Astrocyte (in vitro differentiated cells and primary cell): ENCODE measurements around the gene CFAP99. TPM values are rescaled to one million over a fixed set of nuclear protein-coding genes. Genes with fewer than 3 reads are reported as not detected.

Source experiments
- DNase-seq: peaks from one replicate; pipeline ENCODE4 v3.0.0-alpha.2; 2010; ENCODE audit warnings: low read depth
- FAIRE-seq: peaks from 2 replicates; lab custom pipeline; 2011; peaks lifted over from hg19 to GRCh38; lab: Jason Lieb, UNC
- H2AFZ ChIP-seq: 2 replicates; pipeline ENCODE4 v1.6.0; 2012; ENCODE audit warnings: low read depth, low read length, inconsistent platforms
- H3K27ac ChIP-seq: 2 replicates; pipeline ENCODE4 v1.5.1; 2011; ENCODE audit warnings: low read depth, low read length, inconsistent platforms
- H3K27me3 ChIP-seq: 2 replicates; pipeline ENCODE4 v1.6.0; 2011; ENCODE audit warnings: low read length, inconsistent platforms; ENCODE audit not compliant: insufficient read depth
- H3K36me3 ChIP-seq: 2 replicates; pipeline ENCODE4 v1.5.1; 2011; ENCODE audit warnings: low read length, inconsistent platforms; ENCODE audit not compliant: insufficient read depth
- H3K4me1 ChIP-seq: 2 replicates; pipeline ENCODE4 v1.5.1; 2011; ENCODE audit warnings: low read length, inconsistent platforms; ENCODE audit not compliant: insufficient read depth
- H3K4me2 ChIP-seq: 2 replicates; pipeline ENCODE4 v1.6.0; 2012; ENCODE audit warnings: low read length, inconsistent platforms
- H3K4me3 ChIP-seq: 2 replicates; pipeline ENCODE4 v1.5.1; 2011; ENCODE audit warnings: low read depth, mild to moderate bottlenecking, low read length, inconsistent platforms; ENCODE audit not compliant: insufficient read depth
- H3K79me2 ChIP-seq: 2 replicates; pipeline ENCODE4 v1.6.0; 2012; ENCODE audit warnings: mild to moderate bottlenecking, low read length, inconsistent platforms; ENCODE audit not compliant: insufficient read depth
- H3K9ac ChIP-seq: 2 replicates; pipeline ENCODE4 v1.6.0; 2012; ENCODE audit warnings: mild to moderate bottlenecking, low read length, inconsistent platforms
- H3K9me3 ChIP-seq: 2 replicates; pipeline ENCODE4 v1.5.1; 2012; ENCODE audit warnings: low read depth, mild to moderate bottlenecking, low read length, inconsistent platforms; ENCODE audit not compliant: insufficient read depth
- H4K20me1 ChIP-seq: 2 replicates; pipeline ENCODE4 v1.6.0; 2012; ENCODE audit warnings: low read length, inconsistent platforms; ENCODE audit not compliant: insufficient read depth
- H3K27ac Mint-ChIP-seq: one replicate; pipeline ENCODE4 v1.8.0; 2021; ENCODE audit warnings: mild to moderate bottlenecking, mixed read lengths; ENCODE audit not compliant: unreplicated experiment
- H3K27me3 Mint-ChIP-seq: one replicate; pipeline ENCODE4 v1.8.0; 2021; ENCODE audit warnings: low read depth, mixed read lengths; ENCODE audit not compliant: unreplicated experiment
- H3K36me3 Mint-ChIP-seq: one replicate; pipeline ENCODE4 v1.8.0; 2021; ENCODE audit warnings: low read depth, mixed read lengths; ENCODE audit not compliant: unreplicated experiment
- H3K4me1 Mint-ChIP-seq: one replicate; pipeline ENCODE4 v1.8.0; 2021; ENCODE audit warnings: low read depth, mixed read lengths; ENCODE audit not compliant: unreplicated experiment
- H3K4me3 Mint-ChIP-seq: one replicate; pipeline ENCODE4 v1.8.0; 2021; ENCODE audit warnings: mild to moderate bottlenecking, moderate library complexity, mixed read lengths; ENCODE audit not compliant: unreplicated experiment
- H3K9me3 Mint-ChIP-seq: one replicate; pipeline ENCODE4 v1.8.0; 2021; ENCODE audit warnings: mild to moderate bottlenecking, mixed read lengths; ENCODE audit not compliant: unreplicated experiment
- CTCF ChIP-seq: IDR thresholded peaks from 2 replicates; pipeline ENCODE4 v1.5.1; 2011; ENCODE audit warnings: low read depth, mild to moderate bottlenecking, inconsistent platforms, low read length, moderate library complexity; ENCODE audit not compliant: insufficient read depth
- EZH2 ChIP-seq: IDR thresholded peaks from 2 replicates; pipeline ENCODE4 v1.6.1; 2012; ENCODE audit warnings: mild to moderate bottlenecking, low read length, inconsistent platforms; ENCODE audit not compliant: insufficient read depth
- total RNA-seq: library from RNA; stranded (reverse); gene quantifications from 2 replicates; pipeline ENCODE4 v1.2.1, GENCODE V29; 2021

The CFAP99 gene
- total RNA-seq, 1 donor from 2014 or later = not detected

DNA sequence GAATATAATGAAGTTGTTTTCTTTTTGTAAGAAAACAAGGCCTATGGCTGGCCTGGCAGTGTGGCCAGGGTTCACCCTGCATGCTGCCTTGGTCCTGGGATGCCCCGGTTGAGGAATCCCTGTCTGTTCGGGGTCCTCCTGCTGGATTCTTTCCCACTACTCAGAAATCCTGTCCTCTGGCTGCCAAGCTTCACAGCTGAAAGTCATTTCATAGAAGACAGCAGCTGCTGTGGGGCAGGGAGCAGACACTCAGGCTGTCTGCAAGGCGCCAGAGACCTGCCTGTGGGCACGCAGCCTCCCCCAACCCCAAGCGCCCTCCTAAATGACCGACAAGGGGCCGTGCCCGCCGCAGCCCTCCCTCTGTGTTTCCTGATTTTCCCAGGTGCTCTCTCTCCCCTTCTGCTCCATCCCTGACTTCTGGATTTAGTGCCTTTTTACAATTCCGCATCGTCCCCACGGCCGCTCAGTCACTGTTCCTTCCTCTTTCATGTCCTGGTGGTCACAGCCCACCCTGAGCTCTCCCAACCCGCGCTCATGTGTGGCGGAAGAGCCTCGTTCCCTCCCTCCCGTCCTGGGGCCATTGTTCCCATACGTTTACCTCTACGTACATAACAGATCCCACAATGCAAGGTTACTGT, 27.9 kb upstream of the CFAP99 start:
- Histone ChIP-seq H3K4me1 (peaks cover 24% of the 10 kb centered on the region), H3K9ac (no peak overlapping the region), H3K27me3 (peaks cover 59% of the 10 kb centered on the region), H2AFZ (no peak overlapping the region), H3K4me3 (no peak overlapping the region), H3K36me3 (no peaks in the 10 kb centered on the region), H3K9me3 (no peaks in the 10 kb centered on the region), H3K79me2 (no peaks in the 10 kb centered on the region), H3K4me2 (peak overlapping the region; percentile 41), H4K20me1 (no peaks in the 10 kb centered on the region), H3K27ac (no peak overlapping the region)
- Mint-ChIP-seq H3K36me3 (peaks cover 1% of the 10 kb centered on the region), H3K4me3 (no peak overlapping the region), H3K27me3 (peaks cover 78% of the 10 kb centered on the region), H3K4me1 (peaks cover 9% of the 10 kb centered on the region), H3K27ac (no peak overlapping the region), H3K9me3 (no peaks in the 10 kb centered on the region)
- no peak for FAIRE-seq
- TF ChIP-seq EZH2 = no peak
- TF ChIP-seq CTCF = no peak
- DNase-seq = no peak

DNA sequence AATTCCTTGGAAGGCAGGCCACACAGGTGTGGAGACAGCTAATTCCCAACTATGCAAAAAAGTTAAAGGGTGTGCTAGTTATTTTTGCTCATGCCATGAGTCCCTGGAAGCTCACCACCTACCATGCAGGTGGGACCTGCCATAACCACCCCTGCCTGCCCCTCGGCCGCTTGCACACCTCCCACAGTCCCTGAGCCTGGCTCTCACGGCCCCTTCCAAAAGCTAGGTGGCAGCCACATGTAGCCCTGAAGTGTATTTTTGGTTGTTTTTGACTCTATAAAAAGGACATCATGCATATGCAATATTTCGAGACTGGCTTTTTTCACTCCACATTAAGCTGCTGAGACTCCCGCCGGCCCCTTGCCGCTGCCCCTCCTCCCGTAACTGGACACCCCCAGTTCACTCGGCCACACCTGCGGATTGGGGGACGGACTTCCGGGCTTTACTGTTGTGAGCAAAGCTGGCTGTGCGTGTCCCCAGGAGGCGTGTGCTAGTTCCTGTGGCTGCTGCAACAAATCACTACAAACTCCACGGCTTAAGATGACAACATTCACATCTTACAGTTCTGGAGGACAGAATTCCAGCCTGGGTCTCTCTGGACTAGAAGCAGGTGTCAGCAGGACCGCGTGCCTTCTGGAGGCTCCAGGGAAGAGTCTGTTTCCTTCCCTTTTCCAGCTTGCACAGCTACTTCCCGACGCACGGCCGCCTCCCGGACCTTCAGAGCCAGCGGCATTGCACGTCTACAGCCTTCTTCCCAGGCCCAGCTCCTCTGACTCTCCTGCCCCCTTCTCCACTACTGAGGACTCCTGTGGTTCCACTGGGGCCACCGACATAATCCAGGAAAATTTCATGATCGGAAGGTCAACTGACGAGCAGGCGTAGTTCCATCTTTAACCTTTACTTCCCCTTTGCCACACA, 25.1 kb upstream of the CFAP99 start:
- Mint-ChIP-seq H3K27me3 (peaks cover 62% of the 10 kb centered on the region), H3K4me1 (peaks cover 9% of the 10 kb centered on the region), H3K36me3 (peaks cover 1% of the 10 kb centered on the region), H3K27ac (no peak overlapping the region), H3K4me3 (peak overlapping the region; percentile 30), H3K9me3 (no peaks in the 10 kb centered on the region)
- TF ChIP-seq EZH2 = no peak
- no peak for TF ChIP-seq CTCF
- Histone ChIP-seq H3K4me1 (peaks cover 24% of the 10 kb centered on the region), H3K4me3 (no peak overlapping the region), H2AFZ (peak overlapping the region; percentile 36), H4K20me1 (no peaks in the 10 kb centered on the region), H3K9me3 (no peaks in the 10 kb centered on the region), H3K79me2 (no peaks in the 10 kb centered on the region), H3K27me3 (peaks cover 50% of the 10 kb centered on the region), H3K27ac (no peak overlapping the region), H3K9ac (no peak overlapping the region), H3K36me3 (no peaks in the 10 kb centered on the region), H3K4me2 (peak overlapping the region; percentile 67)
- FAIRE-seq (no peak), DNase-seq (peak; percentile 20)
